Measurements from ENCODE around the gene TCERG1L.

TCERG1L gene

GRCh38 chr10:131314799-131315198, 3.3 kb upstream of the TCERG1L start:
- Histone ChIP-seq H3K9me2 (replicated peaks; ENCODE audit: low read depth, low read length) (no peaks in the 10 kb centered on the region), H3K9me3 (ENCODE audit: insufficient read depth, low read depth, low read length) (peaks cover 15% of the 10 kb centered on the region; the same call in 1 of the 2 replicates), H3K79me2 (ENCODE audit: insufficient read depth, low read length) (no peaks in the 10 kb centered on the region), H2AFZ (ENCODE audit: low read length) (no peak overlapping the region), H3K4me3 (ENCODE audit: low read length, poor library complexity, severe bottlenecking) (no peak overlapping the region), H4K20me1 (ENCODE audit: insufficient read depth, low read length, poor library complexity, severe bottlenecking) (no peaks in the 10 kb centered on the region), H3K9ac (ENCODE audit: low read depth, low read length, poor library complexity, severe bottlenecking) (no peak overlapping the region), H3F3A (ENCODE audit: low read depth) (no peaks in the 10 kb centered on the region), H3K4me1 (ENCODE audit: insufficient read depth, low read length, poor library complexity, severe bottlenecking) (no peaks in the 10 kb centered on the region), H3K27me3 (ENCODE audit: insufficient read depth, low read length, poor library complexity, severe bottlenecking) (no peaks in the 10 kb centered on the region), H3K36me3 (ENCODE audit: insufficient read depth, low read length) (no peaks in the 10 kb centered on the region), H3K4me2 (ENCODE audit: low read depth, low read length, poor library complexity, severe bottlenecking) (no peak overlapping the region)
- no peak for TF ChIP-seq EZH2phosphoT487 (IDR thresholded peaks at IDR 0.05; ENCODE audit: borderline replicate concordance)

DNA sequence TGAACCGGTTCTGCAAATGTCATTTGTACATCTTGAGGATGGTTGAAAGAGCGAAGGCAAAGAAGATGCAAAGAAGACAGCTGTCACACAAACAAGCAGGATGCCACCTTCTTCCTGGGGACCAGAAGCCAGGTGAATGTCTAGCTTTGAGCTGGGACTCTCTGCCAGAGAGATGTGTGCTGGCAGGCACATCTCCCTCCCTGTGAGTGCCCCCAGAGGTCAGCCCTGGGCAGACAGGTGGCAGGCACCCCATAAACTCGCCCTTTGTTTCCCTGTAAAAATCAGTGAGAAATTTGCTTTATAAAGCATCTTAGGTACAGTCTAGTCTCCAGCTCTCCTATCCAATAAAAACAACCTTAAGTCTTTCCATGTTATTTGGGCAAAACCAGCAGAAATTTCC, 2.6 kb upstream of the TCERG1L start:
- H3K79me2 ChIP-seq (ENCODE audit: insufficient read depth, low read length): no peaks in the 10 kb centered on the region
- no peaks in the 10 kb centered on the region for H4K20me1 ChIP-seq (ENCODE audit: insufficient read depth, low read length, poor library complexity, severe bottlenecking)
- TF ChIP-seq, protein P1, sequence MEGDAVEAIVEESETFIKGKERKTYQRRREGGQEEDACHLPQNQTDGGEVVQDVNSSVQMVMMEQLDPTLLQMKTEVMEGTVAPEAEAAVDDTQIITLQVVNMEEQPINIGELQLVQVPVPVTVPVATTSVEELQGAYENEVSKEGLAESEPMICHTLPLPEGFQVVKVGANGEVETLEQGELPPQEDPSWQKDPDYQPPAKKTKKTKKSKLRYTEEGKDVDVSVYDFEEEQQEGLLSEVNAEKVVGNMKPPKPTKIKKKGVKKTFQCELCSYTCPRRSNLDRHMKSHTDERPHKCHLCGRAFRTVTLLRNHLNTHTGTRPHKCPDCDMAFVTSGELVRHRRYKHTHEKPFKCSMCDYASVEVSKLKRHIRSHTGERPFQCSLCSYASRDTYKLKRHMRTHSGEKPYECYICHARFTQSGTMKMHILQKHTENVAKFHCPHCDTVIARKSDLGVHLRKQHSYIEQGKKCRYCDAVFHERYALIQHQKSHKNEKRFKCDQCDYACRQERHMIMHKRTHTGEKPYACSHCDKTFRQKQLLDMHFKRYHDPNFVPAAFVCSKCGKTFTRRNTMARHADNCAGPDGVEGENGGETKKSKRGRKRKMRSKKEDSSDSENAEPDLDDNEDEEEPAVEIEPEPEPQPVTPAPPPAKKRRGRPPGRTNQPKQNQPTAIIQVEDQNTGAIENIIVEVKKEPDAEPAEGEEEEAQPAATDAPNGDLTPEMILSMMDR (conservative IDR thresholded peaks at IDR 0.05; ENCODE audit: low read length): no peak
- H3K4me3 ChIP-seq (ENCODE audit: low read length, poor library complexity, severe bottlenecking): no peak overlapping the region
- H3K9me3 ChIP-seq (ENCODE audit: insufficient read depth, low read depth, low read length): peaks cover 15% of the 10 kb centered on the region; the same call in 1 of the 2 replicates
- H3K4me2 ChIP-seq (ENCODE audit: low read depth, low read length, poor library complexity, severe bottlenecking): no peak overlapping the region
- no peaks in the 10 kb centered on the region for H3K4me1 ChIP-seq (ENCODE audit: insufficient read depth, low read length, poor library complexity, severe bottlenecking)
- H2AFZ ChIP-seq (ENCODE audit: low read length): no peak overlapping the region
- H3K27me3 ChIP-seq (ENCODE audit: insufficient read depth, low read length, poor library complexity, severe bottlenecking): no peaks in the 10 kb centered on the region
- H3K9ac ChIP-seq (ENCODE audit: low read depth, low read length, poor library complexity, severe bottlenecking): no peak overlapping the region
- H3K9me2 ChIP-seq (replicated peaks; ENCODE audit: low read depth, low read length): no peaks in the 10 kb centered on the region
- H3K36me3 ChIP-seq (ENCODE audit: insufficient read depth, low read length): no peaks in the 10 kb centered on the region
- no peaks in the 10 kb centered on the region for H3F3A ChIP-seq (ENCODE audit: low read depth)

- Histone ChIP-seq H3K36me3 (ENCODE audit: insufficient read depth, low read length) (no peaks in the 10 kb centered on the region), H3K4me3 (ENCODE audit: low read length, poor library complexity, severe bottlenecking) (no peak overlapping the region), H3F3A (ENCODE audit: low read depth) (no peaks in the 10 kb centered on the region), H4K20me1 (ENCODE audit: insufficient read depth, low read length, poor library complexity, severe bottlenecking) (no peaks in the 10 kb centered on the region), H2AFZ (ENCODE audit: low read length) (no peak overlapping the region), H3K9ac (ENCODE audit: low read depth, low read length, poor library complexity, severe bottlenecking) (no peak overlapping the region), H3K27me3 (ENCODE audit: insufficient read depth, low read length, poor library complexity, severe bottlenecking) (no peaks in the 10 kb centered on the region), H3K9me3 (ENCODE audit: insufficient read depth, low read depth, low read length) (peaks cover 8% of the 10 kb centered on the region; the same call in 1 of the 2 replicates), H3K4me1 (ENCODE audit: insufficient read depth, low read length, poor library complexity, severe bottlenecking) (no peaks in the 10 kb centered on the region), H3K4me2 (ENCODE audit: low read depth, low read length, poor library complexity, severe bottlenecking) (no peak overlapping the region), H3K79me2 (ENCODE audit: insufficient read depth, low read length) (no peaks in the 10 kb centered on the region), H3K9me2 (replicated peaks; ENCODE audit: low read depth, low read length) (no peaks in the 10 kb centered on the region)
- TF ChIP-seq EZH2phosphoT487 (IDR thresholded peaks at IDR 0.05; ENCODE audit: borderline replicate concordance): no peak
- TF ChIP-seq, protein P1 (conservative IDR thresholded peaks at IDR 0.05; ENCODE audit: low read length): no peak
Measured at GRCh38 chr10:131313377-131313776, 1.9 kb upstream of the TCERG1L start.

DNA sequence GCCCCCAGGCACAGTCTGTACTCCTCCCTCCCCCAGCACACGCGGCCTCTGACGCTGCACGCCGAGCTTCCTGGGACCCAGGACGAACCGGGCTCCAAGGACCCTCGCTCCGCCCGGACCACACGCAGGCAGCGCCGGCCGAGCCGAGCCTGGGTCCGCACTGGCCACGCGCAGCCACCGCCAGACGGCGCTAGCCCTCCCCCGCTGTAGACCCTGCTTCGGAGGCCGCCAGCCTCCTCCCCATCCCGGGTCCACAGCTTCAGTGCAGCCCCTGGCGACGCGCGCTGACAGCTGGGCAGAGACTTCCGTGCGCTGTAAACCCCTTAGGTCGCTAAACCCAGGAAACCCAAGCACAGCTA, 936 bp upstream of the TCERG1L start:
- no peaks in the 10 kb centered on the region for H3K9me2 ChIP-seq (replicated peaks; ENCODE audit: low read depth, low read length)
- no peak overlapping the region for H2AFZ ChIP-seq (ENCODE audit: low read length)
- no peak overlapping the region for H3K9ac ChIP-seq (ENCODE audit: low read depth, low read length, poor library complexity, severe bottlenecking)

More for the DNA sequence above, 936 bp upstream of the TCERG1L start:
- H3K36me3 ChIP-seq (ENCODE audit: insufficient read depth, low read length): no peaks in the 10 kb centered on the region
- TF ChIP-seq, protein P1 (conservative IDR thresholded peaks at IDR 0.05; ENCODE audit: low read length): no peak
- no peak for TF ChIP-seq EZH2phosphoT487 (IDR thresholded peaks at IDR 0.05; ENCODE audit: borderline replicate concordance)
- H3K4me1 ChIP-seq (ENCODE audit: insufficient read depth, low read length, poor library complexity, severe bottlenecking): no peaks in the 10 kb centered on the region
- no peak overlapping the region for H3K4me2 ChIP-seq (ENCODE audit: low read depth, low read length, poor library complexity, severe bottlenecking)
- no peaks in the 10 kb centered on the region for H3F3A ChIP-seq (ENCODE audit: low read depth)
- H3K27me3 ChIP-seq (ENCODE audit: insufficient read depth, low read length, poor library complexity, severe bottlenecking): no peaks in the 10 kb centered on the region
- no peaks in the 10 kb centered on the region for H3K79me2 ChIP-seq (ENCODE audit: insufficient read depth, low read length)
- no peak overlapping the region for H3K4me3 ChIP-seq (ENCODE audit: low read length, poor library complexity, severe bottlenecking)
- H4K20me1 ChIP-seq (ENCODE audit: insufficient read depth, low read length, poor library complexity, severe bottlenecking): no peaks in the 10 kb centered on the region
- peaks cover 7% of the 10 kb centered on the region; the same call in 1 of the 2 replicates for H3K9me3 ChIP-seq (ENCODE audit: insufficient read depth, low read depth, low read length)
